ENCODE data around the gene MOB1B.

The MOB1B gene

GRCh38 chr4:70958681-70959080 lies 56.5 kb downstream of the MOB1B start:
- Histone ChIP-seq H3F3A (ENCODE audit: insufficient read depth) (no peaks in the 10 kb centered on the region), H3K9me3 (ENCODE audit: insufficient read depth, low read length) (no peaks in the 10 kb centered on the region), H3K36me3 (ENCODE audit: low read length) (no peaks in the 10 kb centered on the region), H3K4me2 (ENCODE audit: low read depth, low read length, poor library complexity, severe bottlenecking) (no peak overlapping the region), H3K4me3 (ENCODE audit: insufficient read depth, low read length, poor library complexity, severe bottlenecking) (no peak overlapping the region), H3K27me3 (ENCODE audit: low read length) (no peaks in the 10 kb centered on the region), H3K9me2 (replicated peaks; ENCODE audit: insufficient read depth, low read length) (no peaks in the 10 kb centered on the region), H3K79me2 (ENCODE audit: insufficient read depth, low read length) (no peaks in the 10 kb centered on the region), H3K9ac (ENCODE audit: low read length) (no peak overlapping the region), H2AFZ (ENCODE audit: low read depth, low read length, severe bottlenecking) (no peak overlapping the region), H4K20me1 (ENCODE audit: low read depth, low read length) (no peaks in the 10 kb centered on the region), H3K27ac (ENCODE audit: low read depth, low read length) (no peak overlapping the region)
- TF ChIP-seq CTCF (IDR thresholded peaks at IDR 0.05; ENCODE audit: insufficient read depth, low read length, poor library complexity, severe bottlenecking) (no peak), EZH2phosphoT487 (conservative IDR thresholded peaks at IDR 0.05; ENCODE audit: low read length) (no peak)

DNA sequence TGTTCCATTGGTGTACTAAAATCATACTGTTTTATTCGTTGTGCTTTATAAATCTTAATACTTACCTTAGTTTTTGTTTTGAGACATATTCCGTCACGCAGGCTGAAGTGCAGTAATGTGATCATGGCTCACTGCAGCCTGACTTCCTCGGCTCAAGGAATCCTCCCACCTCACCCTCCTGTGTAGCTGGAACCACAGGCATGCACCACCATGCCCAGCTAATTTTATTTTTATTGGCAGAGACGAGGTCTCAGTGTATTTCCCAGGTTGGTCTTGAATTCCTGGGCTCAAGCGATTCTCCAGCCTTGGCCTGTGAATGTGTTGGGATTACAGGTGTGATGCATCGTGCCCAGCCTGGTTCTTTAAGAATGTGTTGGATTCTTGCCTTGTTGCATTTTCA lies 66.9 kb downstream of the MOB1B start:
- no peak for TF ChIP-seq EZH2phosphoT487 (conservative IDR thresholded peaks at IDR 0.05; ENCODE audit: low read length)
- TF ChIP-seq CTCF (IDR thresholded peaks at IDR 0.05; ENCODE audit: insufficient read depth, low read length, poor library complexity, severe bottlenecking) = no peak
- Histone ChIP-seq H2AFZ (ENCODE audit: low read depth, low read length, severe bottlenecking) (no peak overlapping the region), H3K27ac (ENCODE audit: low read depth, low read length) (no peak overlapping the region), H3K9me3 (ENCODE audit: insufficient read depth, low read length) (no peaks in the 10 kb centered on the region), H3K79me2 (ENCODE audit: insufficient read depth, low read length) (no peaks in the 10 kb centered on the region), H3K36me3 (ENCODE audit: low read length) (no peaks in the 10 kb centered on the region), H4K20me1 (ENCODE audit: low read depth, low read length) (no peaks in the 10 kb centered on the region), H3K27me3 (ENCODE audit: low read length) (no peaks in the 10 kb centered on the region), H3F3A (ENCODE audit: insufficient read depth) (no peaks in the 10 kb centered on the region), H3K9me2 (replicated peaks; ENCODE audit: insufficient read depth, low read length) (no peaks in the 10 kb centered on the region), H3K4me2 (ENCODE audit: low read depth, low read length, poor library complexity, severe bottlenecking) (no peak overlapping the region), H3K9ac (ENCODE audit: low read length) (no peak overlapping the region), H3K4me3 (ENCODE audit: insufficient read depth, low read length, poor library complexity, severe bottlenecking) (no peak overlapping the region)

GRCh38 chr4:70976252-70976651 lies 74.1 kb downstream of the MOB1B start:
- no peak overlapping the region for H3K4me2 ChIP-seq (ENCODE audit: low read depth, low read length, poor library complexity, severe bottlenecking)
- no peak for TF ChIP-seq CTCF (IDR thresholded peaks at IDR 0.05; ENCODE audit: insufficient read depth, low read length, poor library complexity, severe bottlenecking)
- TF ChIP-seq EZH2phosphoT487 (conservative IDR thresholded peaks at IDR 0.05; ENCODE audit: low read length) = no peak
- no peak overlapping the region for H2AFZ ChIP-seq (ENCODE audit: low read depth, low read length, severe bottlenecking)
- H3K79me2 ChIP-seq (ENCODE audit: insufficient read depth, low read length) = no peaks in the 10 kb centered on the region
- H3K9me2 ChIP-seq (replicated peaks; ENCODE audit: insufficient read depth, low read length) = no peaks in the 10 kb centered on the region
- H3K27me3 ChIP-seq (ENCODE audit: low read length) = no peaks in the 10 kb centered on the region
- H4K20me1 ChIP-seq (ENCODE audit: low read depth, low read length) = no peaks in the 10 kb centered on the region
- H3K36me3 ChIP-seq (ENCODE audit: low read length) = no peaks in the 10 kb centered on the region
- no peak overlapping the region for H3K9ac ChIP-seq (ENCODE audit: low read length)
- no peaks in the 10 kb centered on the region for H3K9me3 ChIP-seq (ENCODE audit: insufficient read depth, low read length)
- no peaks in the 10 kb centered on the region for H3F3A ChIP-seq (ENCODE audit: insufficient read depth)
- H3K27ac ChIP-seq (ENCODE audit: low read depth, low read length) = no peak overlapping the region
- no peak overlapping the region for H3K4me3 ChIP-seq (ENCODE audit: insufficient read depth, low read length, poor library complexity, severe bottlenecking)

Measured in SU-DHL-6 (cell line).